Dermis microvascular lymphatic vessel endothelial cell (primary cell): Measurements from ENCODE around the gene TREX2. TPM values are rescaled to one million over a fixed set of nuclear protein-coding genes. Genes with fewer than 3 reads are reported as not detected.

Experiments used
- DNase-seq, 2 donors: peaks; one replicate each; pipeline versions ENCODE4 v3.0.0 to v3.0.0-alpha.2; 2010; ENCODE audit warnings: low read depth in 2 of 2
- total RNA-seq: library from RNA; depleted of rRNA; stranded (reverse); fragments of >200 nt; gene quantifications from 2 replicates; pipeline ENCODE4 v1.2.1, GENCODE V29; 2014

The TREX2 gene
- total RNA-seq, 1 donor from 2014 or later = 7.6 TPM

DNA sequence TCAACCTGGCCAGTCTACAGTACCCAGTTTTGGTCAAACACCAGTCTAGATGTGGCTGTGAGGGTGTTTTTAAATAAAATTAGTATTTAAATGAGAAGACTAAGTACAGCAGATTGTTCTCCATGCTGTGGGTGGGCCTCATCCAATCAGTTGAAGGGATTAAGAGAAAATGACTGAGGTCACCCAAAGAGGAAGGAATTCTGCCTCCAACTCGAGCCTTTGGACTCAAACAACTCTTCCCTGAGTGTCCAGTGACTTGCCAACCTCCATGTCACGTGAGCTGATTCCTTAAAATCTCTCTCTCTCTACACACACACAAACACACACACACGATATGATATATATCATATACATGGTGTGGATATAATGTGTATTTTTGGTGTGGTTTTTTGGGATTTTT is 10.0 kb downstream of the TREX2 start:
- DNase-seq = no peak

GRCh38 chrX:153434801-153435200 is 11.1 kb downstream of the TREX2 start:
- no peak for DNase-seq

DNA sequence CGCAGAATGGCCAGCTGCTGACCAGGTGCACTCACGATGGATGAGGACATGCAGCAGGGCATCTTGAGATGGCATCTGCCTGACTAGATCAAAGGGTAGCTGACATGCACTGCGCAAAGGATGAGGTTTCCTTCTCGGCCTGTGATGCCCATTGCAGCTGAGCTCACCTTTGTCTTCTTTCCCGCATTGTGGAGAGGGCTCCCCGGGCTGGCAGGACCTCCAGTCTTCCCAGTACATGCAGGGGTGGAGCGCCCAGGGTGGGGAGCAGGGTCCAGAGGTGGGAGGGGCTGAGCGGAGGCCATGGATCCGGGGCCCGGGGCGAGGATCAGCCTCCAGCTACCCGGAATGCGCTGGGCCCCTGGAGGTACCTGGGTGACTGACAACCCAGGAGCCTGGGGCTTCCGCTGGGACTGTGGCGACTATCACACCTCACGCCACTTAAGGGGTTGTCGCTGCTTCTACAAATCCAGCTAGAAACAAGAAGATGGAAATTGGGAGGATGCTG is 12.0 kb downstream of the TREX2 start:
- DNase-seq = no peak

GRCh38 chrX:153433161-153433680 is 12.6 kb downstream of the TREX2 start:
- DNase-seq = no peak

- no peak for DNase-seq
Observed at GRCh38 chrX:153430796-153431195, 15.1 kb downstream of the TREX2 start.

GRCh38 chrX:153426204-153426603 is 19.7 kb downstream of the TREX2 start:
- DNase-seq = no peak

DNA sequence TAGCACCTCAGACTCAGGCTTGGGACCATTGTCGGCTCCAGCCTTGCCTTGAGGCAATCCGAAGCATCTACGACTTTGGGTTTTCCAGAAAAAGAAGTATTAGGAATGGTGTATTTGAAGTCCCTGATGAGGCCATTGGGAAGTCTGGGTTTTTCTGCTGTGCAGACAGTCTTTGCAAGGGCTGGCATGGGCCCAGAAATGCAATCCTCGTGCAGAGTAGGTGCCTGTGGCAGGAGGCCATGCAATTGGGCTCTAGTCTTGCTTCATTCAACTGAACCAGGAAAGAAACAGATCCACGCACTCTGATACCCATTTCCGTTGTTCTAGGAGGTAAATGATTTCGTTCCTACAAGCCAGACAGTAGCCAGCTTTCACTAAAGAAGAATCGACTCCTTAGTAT is 22.2 kb downstream of the TREX2 start:
- DNase-seq = no peak

DNA sequence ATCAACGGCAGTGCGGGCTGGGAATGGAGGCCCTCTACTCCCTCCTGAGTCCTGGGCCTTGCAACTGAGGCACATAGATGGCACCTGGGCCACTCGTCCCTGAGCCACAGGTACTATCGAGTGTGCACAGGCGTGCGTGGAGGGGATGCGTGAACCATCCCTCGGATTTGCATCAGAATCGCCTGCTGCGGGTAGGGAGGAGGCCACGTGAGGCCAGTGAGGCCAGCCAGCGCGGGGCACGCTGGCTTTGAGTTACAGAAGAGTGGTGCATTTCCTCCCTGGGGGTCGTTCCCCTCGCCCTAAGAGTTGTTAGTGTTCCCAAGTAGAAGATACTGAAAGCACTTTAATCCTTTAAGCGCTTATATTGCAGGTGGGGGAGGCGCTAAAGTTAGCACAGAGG is 24.0 kb downstream of the TREX2 start:
- no peak for DNase-seq

- no peak for DNase-seq
Observed at GRCh38 chrX:153420851-153421599, 24.8 kb downstream of the TREX2 start.

DNA sequence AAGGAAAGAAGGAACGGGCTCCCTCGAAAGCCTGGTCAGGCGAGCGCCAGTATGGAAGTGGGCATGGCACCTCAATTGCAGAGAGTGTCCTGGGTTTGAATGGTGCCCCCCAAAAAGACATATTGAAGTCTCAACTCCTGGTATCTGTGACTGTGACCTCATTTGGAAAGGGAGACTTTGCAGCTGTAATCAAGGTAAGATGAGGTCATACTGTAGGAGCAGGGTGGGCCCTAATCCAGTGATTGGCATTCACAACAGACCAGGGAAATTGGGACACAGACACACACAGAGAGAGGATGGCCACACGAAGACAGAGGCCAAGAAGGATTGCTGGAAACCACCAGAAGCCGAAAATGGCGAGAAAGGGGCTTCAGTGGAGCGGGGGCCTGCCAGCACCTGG is 28.2 kb downstream of the TREX2 start:
- no peak for DNase-seq

- DNase-seq = no peak
Observed at GRCh38 chrX:153416781-153417450, 28.9 kb downstream of the TREX2 start.

DNA sequence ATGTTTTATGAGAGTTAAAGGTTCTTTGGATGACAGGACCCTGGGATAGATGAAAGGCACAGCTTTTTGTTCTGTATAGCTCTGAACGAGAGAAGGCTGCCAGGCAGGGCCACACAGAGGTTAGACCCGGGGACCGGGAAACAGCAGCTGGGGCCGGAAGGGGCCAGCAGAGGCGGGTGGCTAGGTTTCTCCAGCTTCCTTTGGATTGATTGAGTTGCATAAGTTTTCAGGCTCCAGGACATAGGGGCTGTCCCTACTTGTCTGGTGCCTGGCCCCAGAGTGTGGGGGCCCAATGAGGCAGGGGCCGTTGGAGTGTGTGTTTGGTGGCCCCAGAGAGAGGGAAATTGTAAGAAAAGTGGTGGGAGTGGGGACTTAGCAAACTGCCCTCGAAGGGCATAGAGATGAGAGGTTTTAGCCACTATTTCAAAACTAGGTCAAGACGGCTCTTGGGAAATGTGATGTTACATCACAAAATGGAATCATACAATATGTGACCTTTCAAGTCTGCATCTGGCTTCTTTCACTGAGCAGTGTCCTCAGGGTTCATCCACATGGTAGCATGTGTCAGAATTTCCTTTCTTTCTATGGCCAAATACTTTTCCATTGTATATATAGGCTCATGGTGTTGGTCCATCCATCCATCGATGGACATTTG is 30.9 kb downstream of the TREX2 start:
- no peak for DNase-seq

GRCh38 chrX:153413731-153414130 is 32.1 kb downstream of the TREX2 start:
- no peak for DNase-seq

DNA sequence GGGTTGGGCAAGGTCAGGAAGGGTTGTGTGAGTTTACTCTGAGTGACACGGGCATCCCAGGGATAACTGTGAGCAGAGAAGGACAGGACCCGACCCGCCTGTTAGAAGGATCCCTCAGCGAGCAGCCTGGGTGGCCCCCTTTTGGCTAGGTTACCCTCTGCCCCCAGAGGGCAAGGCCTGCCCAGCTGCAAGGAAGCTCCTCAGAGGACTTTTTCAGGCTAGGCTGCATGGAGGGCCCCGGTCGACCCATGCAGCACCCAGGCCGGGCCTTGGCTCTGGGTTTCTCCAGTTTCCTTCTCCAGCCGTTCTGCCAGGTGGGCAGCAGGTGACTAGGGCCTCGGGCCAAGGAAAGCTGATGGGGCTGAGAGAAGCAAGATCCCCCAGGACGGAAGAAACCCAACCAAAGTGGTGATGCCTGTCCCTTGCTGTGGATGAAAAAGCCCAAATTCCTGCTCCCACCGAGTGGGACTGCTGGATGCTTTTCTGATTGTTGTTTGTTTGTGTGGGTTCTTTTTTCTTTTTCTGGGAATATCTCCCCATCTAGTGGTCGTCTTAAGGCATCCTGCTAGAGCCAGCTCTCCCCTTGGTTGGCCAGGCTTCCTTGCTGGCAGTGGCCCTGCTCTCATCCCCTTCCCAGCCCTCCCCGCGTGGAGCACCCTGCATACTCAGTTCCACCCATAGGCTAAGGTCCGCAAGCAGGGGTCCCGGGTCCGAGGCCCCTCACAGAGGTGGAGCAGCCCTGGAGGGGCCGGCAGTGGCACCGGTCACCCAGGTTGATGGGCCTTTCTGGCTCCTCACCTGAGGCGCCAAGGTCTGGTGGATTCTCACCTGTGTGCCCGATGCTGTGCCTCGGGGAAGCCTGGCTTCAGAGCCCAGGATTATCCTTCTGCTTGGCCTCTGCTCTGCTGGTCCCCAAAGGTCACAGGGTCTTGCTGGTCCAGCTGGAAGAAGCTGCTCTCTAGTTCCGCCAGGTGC is 32.8 kb downstream of the TREX2 start:
- DNase-seq = no peak

DNA sequence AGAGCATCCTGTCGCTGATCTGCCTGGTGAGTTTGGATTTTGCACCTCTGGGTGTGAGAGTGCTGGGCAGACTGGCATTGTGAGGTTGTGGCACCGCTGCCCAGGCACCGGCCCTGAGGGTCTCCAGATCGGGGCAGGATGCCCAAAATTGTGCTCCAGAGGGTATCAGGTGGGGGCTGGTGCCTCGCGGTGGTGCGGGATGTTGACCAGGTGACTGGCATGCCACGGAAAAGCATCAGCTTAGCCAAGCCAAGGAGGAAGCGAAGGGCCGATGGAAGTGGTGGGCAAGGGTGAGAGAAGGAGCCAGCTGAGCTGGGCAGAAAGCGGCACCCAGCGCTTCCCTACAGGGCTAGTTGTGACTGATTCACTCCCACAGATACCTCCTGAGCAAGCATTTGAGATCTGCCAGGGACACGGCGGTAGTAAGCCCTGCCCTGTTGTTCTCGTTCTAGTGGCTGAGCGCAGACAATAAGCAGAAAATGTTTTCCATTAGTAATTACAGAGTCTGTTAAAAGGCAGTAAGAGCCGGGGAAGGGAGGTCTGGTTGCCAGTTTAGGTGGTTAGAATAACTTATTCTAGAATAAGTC is 33.8 kb downstream of the TREX2 start:
- no peak for DNase-seq

- no peak for DNase-seq
Observed at GRCh38 chrX:153411255-153411987, 34.4 kb downstream of the TREX2 start, which contains the start of gene ZFP92. ZFP92 (plus strand) TSS chrX:153411472; CDS start chrX:153418323, 6,851 bp downstream.

DNA sequence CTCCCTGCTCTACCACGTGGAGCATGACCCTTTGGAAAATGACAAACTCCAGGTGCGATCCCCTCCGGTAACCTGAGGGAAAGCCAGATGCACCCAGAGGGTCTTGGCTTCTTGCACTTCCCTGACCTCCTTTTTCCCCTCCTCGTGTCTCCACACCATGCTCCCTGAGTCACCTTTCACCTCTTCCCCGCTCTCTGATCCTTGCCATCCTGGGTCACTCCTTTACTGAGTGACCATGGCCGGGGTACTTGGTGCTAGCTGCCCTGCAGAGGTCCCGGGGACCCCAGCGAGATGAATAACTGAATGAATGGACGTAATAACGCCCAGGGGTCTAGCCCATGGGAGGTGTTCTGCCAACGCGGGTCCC is 35.0 kb downstream of the TREX2 start:
- DNase-seq = no peak

GRCh38 chrX:153410373-153410772 is 35.5 kb downstream of the TREX2 start:
- no peak for DNase-seq

- DNase-seq = no peak
Observed at GRCh38 chrX:153409414-153410101, 36.3 kb downstream of the TREX2 start.
